CD4-positive, alpha-beta T cell treated with Interferon alpha-2 for 1 hour (primary cell): Measurements from ENCODE around the gene LARGE1.
"Not testable (repeated sequence)": the region's sequence is repeated elsewhere in the genome, so short reads cannot be mapped to it uniquely, and the experiment has no call there.

Experiments used
- DNase-seq, 2 donors: peaks; one replicate each; pipeline ENCODE4 v3.0.0-alpha.2; 2020 to 2022

LARGE1 gene

GRCh38 chr22:33579448-33580093 lies 340.7 kb downstream of the LARGE1 start:
- DNase-seq, result peak; percentile 24 to 31

DNA sequence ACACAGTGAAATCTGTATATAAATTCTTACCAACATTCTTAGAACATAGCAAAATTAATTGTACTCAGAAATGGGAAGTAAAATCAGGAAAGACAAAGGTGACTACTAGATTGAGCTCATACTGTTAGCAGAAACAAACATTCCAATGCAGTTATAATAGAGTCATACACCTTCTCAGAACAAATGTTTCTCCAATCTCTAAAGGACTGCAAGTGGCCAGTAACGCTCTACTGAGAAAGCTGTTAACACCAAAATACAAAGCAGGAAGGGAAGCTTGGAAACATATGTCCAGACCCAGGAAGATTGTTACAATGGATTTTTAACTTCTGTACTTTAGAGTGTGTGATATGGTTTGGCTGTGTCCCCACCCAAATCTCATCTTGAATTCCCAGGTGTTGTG lies 341.5 kb downstream of the LARGE1 start:
- DNase-seq, result no peak

- DNase-seq, result no peak
These were observed 342.3 kb downstream of the LARGE1 start for GRCh38 chr22:33577862-33578411.

GRCh38 chr22:33576205-33576604 lies 344.1 kb downstream of the LARGE1 start:
- no peak for DNase-seq

GRCh38 chr22:33575771-33576170 lies 344.5 kb downstream of the LARGE1 start:
- DNase-seq, result no peak

GRCh38 chr22:33575041-33575440 lies 345.2 kb downstream of the LARGE1 start:
- no peak for DNase-seq

- no peak for DNase-seq
These were observed 346.8 kb downstream of the LARGE1 start for GRCh38 chr22:33573479-33573878.

GRCh38 chr22:33572086-33572485 lies 348.2 kb downstream of the LARGE1 start:
- DNase-seq, result no peak

GRCh38 chr22:33570110-33570509 lies 350.2 kb downstream of the LARGE1 start:
- no peak for DNase-seq

- DNase-seq, result no peak
These were observed 350.7 kb downstream of the LARGE1 start for GRCh38 chr22:33569559-33569958.

DNA sequence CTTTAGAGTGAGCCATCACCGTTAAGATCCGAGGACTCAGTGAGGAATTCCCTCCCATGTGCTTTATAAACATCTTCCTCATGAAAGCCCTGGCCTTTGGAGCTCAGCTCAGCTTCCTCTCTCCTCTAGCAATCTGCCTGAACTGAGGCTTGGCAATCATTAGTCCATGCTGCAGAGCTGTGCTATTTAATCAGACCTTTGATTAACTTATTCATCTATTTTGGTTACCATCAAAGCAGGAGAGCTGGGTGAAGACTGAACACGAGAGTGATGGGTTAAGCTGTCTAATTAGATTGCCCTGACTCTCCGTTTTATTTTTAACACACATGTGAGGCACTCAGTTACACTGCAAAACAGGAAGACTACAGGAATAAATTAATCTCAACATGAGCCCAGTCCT lies 351.3 kb downstream of the LARGE1 start:
- no peak for DNase-seq

- not testable (repeated sequence) for DNase-seq
These were observed 353.8 kb downstream of the LARGE1 start for GRCh38 chr22:33566495-33566894.

- no peak for DNase-seq
These were observed 354.7 kb downstream of the LARGE1 start for GRCh38 chr22:33565580-33565995.

DNA sequence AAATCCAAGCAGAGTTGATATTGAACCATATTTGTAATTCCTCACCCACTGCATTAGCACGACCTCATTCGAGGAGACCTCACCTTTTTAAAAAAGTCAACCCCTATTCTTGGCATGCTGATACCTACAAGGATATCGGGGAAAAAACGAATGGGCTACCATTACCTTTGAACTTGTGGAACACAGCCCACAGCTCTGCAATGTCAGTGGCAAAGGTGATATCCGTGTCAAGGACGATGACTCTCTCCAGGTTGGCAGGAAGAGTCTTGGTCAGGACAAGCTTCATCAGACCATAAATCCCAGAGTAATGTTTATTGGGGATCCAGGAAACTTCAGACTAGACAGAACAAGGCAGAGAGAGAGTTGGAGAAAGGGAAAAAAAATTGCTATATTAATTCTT lies 355.6 kb downstream of the LARGE1 start:
- DNase-seq, result no peak

DNA sequence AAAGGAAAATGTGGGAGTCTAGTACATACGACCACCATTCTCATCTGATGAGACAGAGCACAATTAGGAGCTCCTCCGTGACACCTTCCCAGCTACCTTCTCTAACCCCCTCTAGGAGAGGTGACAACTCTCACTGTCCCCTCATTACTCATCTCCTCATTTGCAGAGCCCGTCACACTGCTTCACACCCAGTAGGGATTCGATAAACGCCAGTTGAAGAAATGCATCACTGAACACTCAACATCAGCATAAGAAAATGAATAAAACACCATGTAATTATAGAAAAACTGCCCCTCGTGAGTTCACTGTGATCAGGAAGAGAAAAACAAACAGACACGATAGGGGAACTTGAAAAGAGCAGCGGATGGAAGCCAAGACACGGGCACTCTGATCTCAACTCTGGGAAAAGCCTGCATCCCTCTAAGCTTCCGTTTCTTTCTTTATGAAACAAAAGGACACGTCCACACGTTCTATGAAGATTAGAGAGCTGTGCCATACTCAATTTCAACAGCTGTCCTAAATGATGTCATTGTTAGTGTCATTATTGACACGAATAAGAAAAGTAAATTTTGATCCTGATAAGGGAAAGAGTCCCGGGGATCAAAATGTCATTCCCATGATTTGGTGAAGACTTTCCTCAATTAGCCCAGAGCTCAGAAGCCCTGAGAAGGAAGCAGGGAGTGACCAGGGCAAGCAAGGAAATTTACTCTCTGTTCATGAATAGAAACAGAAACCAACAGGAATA lies 356.9 kb downstream of the LARGE1 start:
- no peak for DNase-seq

DNA sequence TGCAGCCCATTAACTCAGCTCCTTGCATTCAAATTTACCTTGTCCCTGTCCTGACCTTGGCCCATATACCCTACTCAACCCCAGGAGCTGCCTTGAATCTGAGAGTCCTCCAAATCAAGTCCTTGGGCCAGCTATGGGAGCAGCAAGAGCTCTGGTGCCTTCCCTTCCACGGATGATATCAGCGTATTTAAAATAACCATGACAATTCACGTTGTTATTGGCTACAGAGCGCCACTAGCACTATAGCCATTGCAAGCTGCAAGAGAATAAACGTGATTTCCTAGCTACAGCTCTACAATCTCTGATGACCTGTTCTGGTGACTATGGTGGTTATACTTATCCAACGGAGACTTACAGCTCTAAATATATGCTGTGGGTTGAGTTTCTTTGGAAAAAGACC lies 357.8 kb downstream of the LARGE1 start:
- no peak for DNase-seq

DNA sequence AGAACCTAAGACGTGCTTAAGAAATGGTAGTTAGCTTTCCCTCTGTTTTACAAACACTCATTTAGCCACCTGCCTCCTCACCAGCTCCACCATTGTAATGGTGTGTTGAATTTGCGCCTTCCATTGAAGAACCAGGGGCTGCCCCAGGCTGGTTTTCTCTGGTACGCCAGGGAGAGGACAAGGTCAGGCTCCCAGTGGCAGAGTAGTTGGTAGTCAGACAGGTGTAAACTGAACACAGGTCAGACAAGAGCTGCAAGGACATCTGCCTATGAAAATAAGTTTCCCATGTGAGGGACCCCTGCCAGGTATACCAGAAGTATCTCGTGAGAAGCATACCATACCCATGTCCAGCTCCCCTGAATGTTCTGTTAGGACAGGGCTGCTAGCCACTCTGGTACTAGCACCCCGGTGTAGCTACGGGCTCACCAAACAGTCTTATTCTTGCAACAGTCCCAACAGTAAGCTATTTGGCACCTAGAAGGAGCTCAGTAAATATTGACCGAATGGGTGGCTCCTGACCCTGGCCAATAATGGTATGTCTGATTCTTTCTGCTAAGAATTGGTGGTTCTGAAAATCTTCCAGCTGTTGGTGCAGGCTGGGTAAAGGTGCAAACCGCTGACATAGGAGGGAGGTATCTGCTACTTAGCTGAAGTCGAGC lies 359.0 kb downstream of the LARGE1 start:
- no peak for DNase-seq

GRCh38 chr22:33557836-33558235 lies 362.4 kb downstream of the LARGE1 start:
- DNase-seq, result no peak

DNA sequence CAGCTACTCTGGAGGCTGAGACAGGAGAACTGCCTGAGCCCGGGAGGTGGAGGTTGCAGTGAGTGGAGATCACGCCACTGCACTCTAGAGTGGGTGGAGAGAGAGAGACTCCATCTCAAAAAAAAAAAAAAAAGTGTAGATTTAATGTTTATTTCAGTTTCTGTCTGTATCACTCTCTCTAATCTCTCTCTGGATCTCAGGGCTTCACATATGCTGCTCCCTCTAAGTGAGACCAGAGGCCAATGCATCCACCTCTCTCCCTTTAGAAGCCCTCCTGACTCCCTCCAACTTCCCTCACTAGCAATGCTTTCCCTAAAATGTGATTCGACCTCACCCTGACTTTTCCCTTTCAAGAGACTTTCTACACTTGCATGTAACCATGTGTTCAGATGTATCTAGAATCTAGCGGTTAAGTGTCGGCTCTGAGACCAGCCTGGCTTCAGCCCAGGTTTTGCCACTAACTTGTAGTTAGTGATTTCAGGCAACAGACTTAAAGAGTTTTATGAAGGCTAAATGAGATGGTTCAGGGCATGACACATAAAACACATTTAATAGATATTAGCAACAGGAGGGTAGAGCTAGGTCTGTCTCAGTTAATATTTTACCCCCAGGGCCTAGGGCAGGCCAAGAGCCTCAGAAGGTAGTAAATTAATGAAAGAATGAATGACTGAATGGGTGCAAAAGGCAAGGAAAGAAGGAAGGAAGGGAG lies 364.3 kb downstream of the LARGE1 start:
- DNase-seq, result no peak

DNA sequence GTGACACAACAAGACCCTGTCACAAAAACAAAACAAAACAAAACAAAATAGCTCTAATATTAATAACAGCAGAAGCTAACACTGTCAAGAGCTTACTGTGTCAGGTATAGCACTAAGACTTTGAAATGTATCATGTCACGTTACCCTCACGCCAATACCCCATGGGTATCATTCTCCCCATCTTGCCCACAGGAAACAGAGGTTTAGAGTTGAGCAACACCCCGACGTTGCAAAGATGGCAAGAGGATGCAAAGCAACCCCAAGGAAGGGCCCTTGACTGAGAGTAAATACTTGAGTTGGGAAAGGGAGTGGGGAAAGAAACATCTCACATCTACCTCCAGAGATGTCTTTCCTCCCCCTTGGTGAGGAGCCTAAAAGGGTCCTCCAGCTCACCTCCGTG lies 366.8 kb downstream of the LARGE1 start:
- no peak for DNase-seq

DNA sequence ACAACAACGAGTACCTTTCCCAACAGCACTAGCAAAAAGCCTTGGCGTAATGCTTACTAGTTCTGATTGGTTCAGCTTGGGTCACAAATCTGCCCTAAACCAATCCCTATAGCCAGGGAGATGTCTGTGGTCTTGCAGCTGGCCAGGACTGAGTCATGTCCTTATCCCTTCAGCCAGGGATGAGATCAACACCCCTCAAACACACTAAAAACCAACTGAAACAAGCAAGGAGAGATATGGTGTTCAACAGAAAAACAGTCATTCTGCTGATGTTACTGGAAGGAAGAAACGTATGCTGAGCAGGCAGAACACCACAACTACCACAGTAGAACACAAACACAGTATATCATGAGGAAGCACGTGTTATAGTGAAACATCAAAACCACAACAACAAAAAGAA lies 375.6 kb downstream of the LARGE1 start:
- DNase-seq, result no peak

- no peak for DNase-seq
These were observed 377.6 kb downstream of the LARGE1 start for GRCh38 chr22:33542722-33543121.

GRCh38 chr22:33542153-33542552 lies 378.1 kb downstream of the LARGE1 start:
- DNase-seq, result no peak
